GM23338 (cell line): ENCODE data around the gene CAPZB. TPM values are rescaled to one million over a fixed set of nuclear protein-coding genes. Genes with fewer than 3 reads are reported as not detected.

Experiments
- ATAC-seq: fragments of 200-7000 bp; cut with Tn5 transposase; 3 replicates; pipeline ENCODE4 v1.9.1; 2020
- DNase-seq: peaks from one replicate; pipeline ENCODE4 v3.0.0-alpha.2; 2015; ENCODE audit warnings: low spot score
- H2AFZ ChIP-seq: fragments of 200-600 bp; sonication (generic); 2 replicates; pipeline ENCODE4 v1.8.0; 2016; ENCODE audit warnings: antibody characterized with exemption, mild to moderate bottlenecking, moderate library complexity
- H3F3A ChIP-seq: fragments of 200-600 bp; sonication (generic); replicated peaks from 2 replicates; pipeline ENCODE4 v1.8.0; 2017; ENCODE audit warnings: antibody characterized with exemption, mixed run types, low read depth
- H3K27ac ChIP-seq: fragments of 200-600 bp; sonication (generic); 2 replicates; pipeline ENCODE4 v1.6.1; 2016; ENCODE audit warnings: low read depth
- H3K27me3 ChIP-seq: fragments of 200-600 bp; sonication (generic); 2 replicates; pipeline ENCODE4 v1.8.0; 2016; ENCODE audit warnings: mild to moderate bottlenecking, mixed run types, moderate library complexity; ENCODE audit not compliant: insufficient read depth
- H3K36me3 ChIP-seq: fragments of 200-600 bp; sonication (generic); 2 replicates; pipeline ENCODE4 v1.8.0; 2016; ENCODE audit warnings: mild to moderate bottlenecking; ENCODE audit not compliant: insufficient read depth
- H3K4me1 ChIP-seq: fragments of 200-600 bp; sonication (generic); 2 replicates; pipeline ENCODE4 v1.8.0; 2016; ENCODE audit warnings: mild to moderate bottlenecking, moderate library complexity; ENCODE audit not compliant: insufficient read depth
- H3K4me2 ChIP-seq: fragments of 200-600 bp; sonication (generic); 2 replicates; pipeline ENCODE4 v1.7.1; 2017; ENCODE audit warnings: mixed run types
- H3K4me3 ChIP-seq: fragments of 200-600 bp; sonication (generic); 2 replicates; pipeline ENCODE4 v1.6.1; 2016; ENCODE audit warnings: mixed run types
- H3K79me2 ChIP-seq: fragments of 200-600 bp; sonication (generic); replicated peaks from 2 replicates; pipeline ENCODE4 v1.8.0; 2017; ENCODE audit warnings: mild to moderate bottlenecking; ENCODE audit not compliant: insufficient read depth
- H3K9me2 ChIP-seq: fragments of 200-600 bp; sonication (generic); 2 replicates; pipeline ENCODE4 v1.8.0; 2017; ENCODE audit not compliant: insufficient read depth
- H4K20me1 ChIP-seq: fragments of 200-600 bp; sonication (generic); replicated peaks from 2 replicates; pipeline ENCODE4 v1.8.0; 2017; ENCODE audit warnings: mild to moderate bottlenecking; ENCODE audit not compliant: insufficient read depth
- H3K27ac Mint-ChIP-seq: 2 replicates; pipeline ENCODE4 v1.8.0; 2020; ENCODE audit warnings: inconsistent platforms, mild to moderate bottlenecking, moderate library complexity, mixed read lengths
- H3K27me3 Mint-ChIP-seq: 3 replicates; pipeline ENCODE4 v1.8.0; 2022; ENCODE audit warnings: low read depth, mild to moderate bottlenecking, moderate library complexity, mixed read lengths, inconsistent platforms; ENCODE audit not compliant: insufficient read depth, poor library complexity
- H3K36me3 Mint-ChIP-seq: 3 replicates; pipeline ENCODE4 v1.8.0; 2021; ENCODE audit warnings: low read depth, mild to moderate bottlenecking, inconsistent platforms, moderate library complexity, mixed read lengths
- H3K4me1 Mint-ChIP-seq: 3 replicates; pipeline ENCODE4 v1.8.0; 2020; ENCODE audit warnings: mild to moderate bottlenecking, inconsistent platforms, mixed read lengths
- H3K4me3 Mint-ChIP-seq: 3 replicates; pipeline ENCODE4 v1.8.0; 2021; ENCODE audit warnings: moderate library complexity, mild to moderate bottlenecking, inconsistent platforms, mixed read lengths
- H3K9me3 Mint-ChIP-seq: 3 replicates; pipeline ENCODE4 v1.8.0; 2020; ENCODE audit warnings: moderate library complexity, mild to moderate bottlenecking, inconsistent platforms, mixed read lengths
- CTCF ChIP-seq, 2 experiments: fragments of 200-600 bp in 1 of 2; sonication (generic) in 1 of 2; conservative IDR thresholded peaks; 2 replicates each; pipeline versions ENCODE4 v1.5.1 to v1.6.1; 2016 to 2017; ENCODE audit warnings: antibody characterized with exemption in 2 of 2, low read depth in 2 of 2, mild to moderate bottlenecking in 2 of 2, moderate library complexity in 1 of 2
- EZH2 ChIP-seq: fragments of 200-600 bp; sonication (generic); IDR thresholded peaks from one replicate; pipeline ENCODE4 v1.8.0; 2017; ENCODE audit warnings: antibody characterized with exemption, mild to moderate bottlenecking, low read depth; ENCODE audit not compliant: unreplicated experiment
- EZH2phosphoT487 ChIP-seq: fragments of 200-600 bp; sonication (generic); IDR thresholded peaks from one replicate; pipeline ENCODE4 v1.8.1; 2018; ENCODE audit warnings: antibody characterized with exemption; ENCODE audit not compliant: unreplicated experiment
- JUNB ChIP-seq: IDR thresholded peaks from one replicate; pipeline ENCODE4 v1.6.1; 2016; ENCODE audit warnings: antibody characterized with exemption; ENCODE audit not compliant: unreplicated experiment
- NANOG ChIP-seq: IDR thresholded peaks from 2 replicates; pipeline ENCODE4 v1.6.1; 2016; ENCODE audit warnings: antibody characterized with exemption, borderline replicate concordance
- POLR2AphosphoS5 ChIP-seq: IDR thresholded peaks from 2 replicates; pipeline ENCODE4 v1.6.1; 2016; ENCODE audit warnings: antibody characterized with exemption, low read depth
- REST ChIP-seq: IDR thresholded peaks from one replicate; pipeline ENCODE4 v1.6.1; 2018; ENCODE audit warnings: antibody characterized with exemption; ENCODE audit not compliant: unreplicated experiment
- STAT1 ChIP-seq: IDR thresholded peaks from one replicate; pipeline ENCODE4 v1.6.1; 2016; ENCODE audit warnings: antibody characterized with exemption; ENCODE audit not compliant: unreplicated experiment
- ZNF114 ChIP-seq: fragments of 250-450 bp; sonication (Bioruptor Pico); IDR thresholded peaks from 2 replicates; pipeline ENCODE4 v1.5.0; 2020; ENCODE audit warnings: mild to moderate bottlenecking, moderate library complexity
- ZNF331 ChIP-seq: fragments of 250-450 bp; sonication (Bioruptor Pico); IDR thresholded peaks from 2 replicates; pipeline ENCODE4 v1.5.0; 2020; ENCODE audit warnings: low read depth, mild to moderate bottlenecking, moderate library complexity
- ZNF462 ChIP-seq: fragments of 250-450 bp; sonication (Bioruptor Pico); IDR thresholded peaks from 2 replicates; pipeline ENCODE4 v1.5.0; 2020; ENCODE audit warnings: mild to moderate bottlenecking, moderate library complexity
- polyA plus RNA-seq: library from polyadenylated mRNA; unstranded; fragments of >200 nt; fragmentation: Nextera tagmentation; extraction: Ambion mirVana; gene quantifications from 2 replicates; pipeline ENCODE4 v1.2.1, GENCODE V29; 2016
- total RNA-seq: library from RNA; depleted of rRNA; stranded (reverse); fragments of >200 nt; shearing (Covaris generic); gene quantifications from 2 replicates; pipeline ENCODE4 v1.2.3, GENCODE V29; 2014

Gene CAPZB
- total and polyA plus RNA-seq, 2 experiments from 2014 or later, result 195 to 348 TPM

GRCh38 chr1:19398309-19398760, 87.0 kb downstream of the CAPZB start:
- H3K79me2 ChIP-seq, result peaks cover 91% of the 10 kb centered on the region
- no peak for TF ChIP-seq ZNF114 (CRISPR knock-in tag)
- no peak for TF ChIP-seq EZH2
- TF ChIP-seq POLR2AphosphoS5, result no peak
- no peak for TF ChIP-seq ZNF331
- no peak for TF ChIP-seq EZH2phosphoT487
- no peak for TF ChIP-seq REST
- no peak for TF ChIP-seq STAT1
- no peak for TF ChIP-seq JUNB
- no peak for TF ChIP-seq NANOG
- TF ChIP-seq CTCF (conservative IDR thresholded peaks at IDR 0.05; ENCODE audit: low read depth in 2 of 2), result no peak
- no peak overlapping the region for H3K27ac ChIP-seq
- peaks cover 38% of the 10 kb centered on the region for H4K20me1 ChIP-seq
- H3K9me3 Mint-ChIP-seq, result no peaks in the 10 kb centered on the region
- ATAC-seq (no peak), DNase-seq (no peak)
- H3K4me3 ChIP-seq, result no peak overlapping the region
- no peaks in the 10 kb centered on the region for H3K27me3 ChIP-seq
- peaks cover 2% of the 10 kb centered on the region; the same call in 1 of the 2 replicates for H3F3A ChIP-seq
- H3K4me3 Mint-ChIP-seq, result no peak overlapping the region
- H3K36me3 Mint-ChIP-seq, result peaks cover 23% of the 10 kb centered on the region
- peaks cover 7% of the 10 kb centered on the region for H3K27me3 Mint-ChIP-seq
- H3K4me1 ChIP-seq, result peaks cover 36% of the 10 kb centered on the region
- no peaks in the 10 kb centered on the region for H3K36me3 ChIP-seq
- no peaks in the 10 kb centered on the region for H3K9me2 ChIP-seq
- H3K4me2 ChIP-seq, result no peak overlapping the region
- H2AFZ ChIP-seq, result no peak overlapping the region
- H3K27ac Mint-ChIP-seq, result peak overlapping the region; percentile 8; the same call in 1 of the 2 replicates
- peaks cover 56% of the 10 kb centered on the region for H3K4me1 Mint-ChIP-seq

- DNase-seq, result no peak
- Histone ChIP-seq H3K9me2 (no peaks in the 10 kb centered on the region), H2AFZ (no peak overlapping the region), H3K4me2 (no peak overlapping the region), H4K20me1 (peaks cover 45% of the 10 kb centered on the region), H3K79me2 (peaks cover 91% of the 10 kb centered on the region), H3K4me3 (no peak overlapping the region), H3K27ac (no peak overlapping the region), H3K36me3 (no peaks in the 10 kb centered on the region), H3F3A (peaks cover 2% of the 10 kb centered on the region; the same call in 1 of the 2 replicates), H3K4me1 (peaks cover 30% of the 10 kb centered on the region), H3K27me3 (no peaks in the 10 kb centered on the region)
- Mint-ChIP-seq H3K9me3 (no peaks in the 10 kb centered on the region), H3K36me3 (peaks cover 19% of the 10 kb centered on the region; the same call in 2 of the 3 replicates), H3K4me3 (no peak overlapping the region), H3K27ac (no peak overlapping the region), H3K4me1 (peaks cover 52% of the 10 kb centered on the region), H3K27me3 (peaks cover 11% of the 10 kb centered on the region)
- ATAC-seq, result no peak
- no peak for TF ChIP-seq EZH2
- TF ChIP-seq ZNF462, result no peak
These were observed 88.0 kb downstream of the CAPZB start for GRCh38 chr1:19397217-19397945.
